Measurements from ENCODE around the gene EPS8.

EPS8 gene

DNA sequence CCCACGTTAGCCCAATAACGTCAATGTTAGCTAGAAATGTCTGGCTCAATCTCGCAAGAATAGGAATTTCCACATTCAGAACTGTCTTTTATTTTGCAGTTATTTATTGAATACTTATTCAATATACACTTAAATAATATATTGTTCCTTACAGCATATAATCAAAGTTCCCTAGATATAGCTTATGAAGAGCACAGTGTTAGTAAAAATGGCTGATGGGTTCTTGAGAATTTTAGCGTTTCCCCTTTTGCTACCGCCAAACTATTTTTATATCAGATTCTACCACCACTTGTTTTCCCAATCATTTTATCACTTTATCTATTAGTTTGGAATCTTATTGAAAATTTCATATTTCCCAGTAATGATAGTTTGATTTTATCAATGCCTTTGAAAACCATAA, 12.7 kb downstream of the EPS8 start:
- Histone ChIP-seq H3K4ac (ENCODE audit: low read length) (no peak overlapping the region), H4K8ac (ENCODE audit: low read depth, low read length) (no peak overlapping the region), H2BK5ac (ENCODE audit: low read length) (no peak overlapping the region), H2AK5ac (ENCODE audit: low read depth, low read length) (no peak overlapping the region), H2AFZ (ENCODE audit: low read length) (no peak overlapping the region), H3K79me1 (ENCODE audit: low read depth, low read length) (no peaks in the 10 kb centered on the region), H3K36me3 (replicated peaks in 1 of 2; ENCODE audit: control insufficient read depth in 2 of 2, insufficient read depth in 2 of 2, low read length in 2 of 2) (no peaks in the 10 kb centered on the region), H3K27ac (replicated peaks; ENCODE audit: low read length) (no peak overlapping the region), H3K23ac (ENCODE audit: low read depth, low read length, poor library complexity) (no peak overlapping the region), H2BK120ac (ENCODE audit: low read depth, low read length) (no peak overlapping the region), H3K4me3 (ENCODE audit: low read length in 2 of 2) (no peak overlapping the region), H3K14ac (ENCODE audit: low read length) (no peak overlapping the region), H3K9ac (ENCODE audit: low read depth, low read length, poor library complexity) (no peak overlapping the region), H3K18ac (ENCODE audit: low read length) (no peak overlapping the region), H2BK15ac (ENCODE audit: low read length) (no peak overlapping the region), H3K27me3 (ENCODE audit: control insufficient read depth in 3 of 3, insufficient read depth in 3 of 3, low read depth in 1 of 3, low read length in 3 of 3) (no peaks in the 10 kb centered on the region), H3K9me3 (replicated peaks in 1 of 2; ENCODE audit: control insufficient read depth in 2 of 2, insufficient read depth in 1 of 2, low read depth in 1 of 2, low read length in 2 of 2) (no peaks in the 10 kb centered on the region), H3K4me1 (ENCODE audit: control insufficient read depth in 2 of 2, insufficient read depth in 1 of 2, low read depth in 1 of 2, low read length in 2 of 2) (peaks cover 5 to 14% of the 10 kb centered on the region in 2 donors), H3K4me2 (ENCODE audit: insufficient read depth, low read length, poor library complexity, severe bottlenecking) (no peak overlapping the region), H4K91ac (ENCODE audit: low read depth, low read length, poor library complexity) (no peak overlapping the region), H2BK12ac (ENCODE audit: low read length) (no peak overlapping the region)
- no CpG with 5 or more reads among the region's 5 CpGs for WGBS, 2 donors (ENCODE audit: extremely low coverage in 2 of 2, insufficient read length in 2 of 2, insufficient replicate concordance in 1 of 2)
- no peak for DNase-seq (ENCODE audit: low spot score)

DNA sequence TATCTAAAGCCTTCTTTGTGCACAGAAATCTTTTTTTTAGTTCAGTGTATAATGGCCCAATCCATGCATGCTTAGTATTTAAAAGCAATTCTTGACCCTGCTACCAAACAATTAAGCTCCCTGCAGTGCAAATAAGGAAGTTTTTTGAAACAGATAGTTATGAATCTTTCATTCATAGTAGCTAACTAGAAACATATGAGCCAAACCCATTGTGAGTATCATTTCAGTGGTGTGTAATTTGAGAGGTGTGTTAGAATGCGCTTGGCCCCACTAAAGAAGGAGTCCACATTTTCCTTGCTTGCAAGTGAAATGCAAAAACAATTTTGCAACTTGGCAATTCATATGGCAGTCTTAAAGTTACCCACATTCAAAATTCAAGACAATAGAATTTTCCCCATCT, 14.4 kb downstream of the EPS8 start:
- Histone ChIP-seq H2BK120ac (ENCODE audit: low read depth, low read length) (no peak overlapping the region), H3K36me3 (replicated peaks in 1 of 2; ENCODE audit: control insufficient read depth in 2 of 2, insufficient read depth in 2 of 2, low read length in 2 of 2) (no peaks in the 10 kb centered on the region), H2AK5ac (ENCODE audit: low read depth, low read length) (no peak overlapping the region), H3K27ac (replicated peaks; ENCODE audit: low read length) (no peak overlapping the region), H3K4me1 (ENCODE audit: control insufficient read depth in 2 of 2, insufficient read depth in 1 of 2, low read depth in 1 of 2, low read length in 2 of 2) (peaks cover 5 to 6% of the 10 kb centered on the region in 2 donors), H2AFZ (ENCODE audit: low read length) (no peak overlapping the region), H2BK5ac (ENCODE audit: low read length) (no peak overlapping the region), H3K4me3 (ENCODE audit: low read length in 2 of 2) (no peak overlapping the region), H2BK15ac (ENCODE audit: low read length) (no peak overlapping the region), H2BK12ac (ENCODE audit: low read length) (no peak overlapping the region), H3K18ac (ENCODE audit: low read length) (no peak overlapping the region), H3K23ac (ENCODE audit: low read depth, low read length, poor library complexity) (no peak overlapping the region), H3K9ac (ENCODE audit: low read depth, low read length, poor library complexity) (no peak overlapping the region), H3K4me2 (ENCODE audit: insufficient read depth, low read length, poor library complexity, severe bottlenecking) (no peak overlapping the region), H3K9me3 (replicated peaks in 1 of 2; ENCODE audit: control insufficient read depth in 2 of 2, insufficient read depth in 1 of 2, low read depth in 1 of 2, low read length in 2 of 2) (no peaks in the 10 kb centered on the region), H3K14ac (ENCODE audit: low read length) (no peak overlapping the region), H3K27me3 (ENCODE audit: control insufficient read depth in 3 of 3, insufficient read depth in 3 of 3, low read depth in 1 of 3, low read length in 3 of 3) (no peaks in the 10 kb centered on the region), H3K4ac (ENCODE audit: low read length) (no peak overlapping the region), H4K8ac (ENCODE audit: low read depth, low read length) (no peak overlapping the region), H4K91ac (ENCODE audit: low read depth, low read length, poor library complexity) (no peak overlapping the region), H3K79me1 (ENCODE audit: low read depth, low read length) (no peaks in the 10 kb centered on the region)
- WGBS, 2 donors (ENCODE audit: extremely low coverage in 2 of 2, insufficient read length in 2 of 2, insufficient replicate concordance in 1 of 2) = no CpG with 5 or more reads among the region's 1 CpG
- DNase-seq (ENCODE audit: low spot score) = no peak

DNA sequence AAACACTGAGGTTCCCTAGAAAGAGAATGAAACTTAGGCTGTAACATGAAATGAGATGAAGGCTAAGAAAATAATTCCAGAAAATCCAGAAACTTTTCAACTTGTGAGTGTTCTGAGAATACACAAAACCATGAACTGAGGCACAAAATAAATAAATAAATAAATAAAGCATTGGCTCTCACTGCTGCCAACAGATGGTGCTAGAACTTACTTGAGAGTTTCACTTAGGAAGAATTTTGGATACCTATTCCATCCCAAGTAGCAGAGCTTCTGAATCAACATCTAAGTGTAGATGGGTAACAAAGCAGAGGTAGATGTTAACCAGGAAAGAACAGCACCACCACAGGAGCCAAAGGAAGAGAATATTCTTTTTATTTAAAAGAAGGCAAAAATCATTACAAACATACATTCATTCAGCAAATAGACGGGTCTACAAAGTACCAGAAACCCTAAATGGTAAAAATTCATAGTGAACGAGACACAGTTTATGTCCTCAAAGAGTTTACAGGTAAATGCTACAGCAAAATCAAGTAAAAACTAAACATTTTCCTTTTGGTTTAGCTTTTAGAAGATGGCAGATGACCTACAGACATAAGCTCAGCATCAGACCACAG, 16.7 kb downstream of the EPS8 start:
- no peak for DNase-seq (ENCODE audit: low spot score)
- H3K14ac ChIP-seq (ENCODE audit: low read length) = no peak overlapping the region
- no peak overlapping the region for H2BK12ac ChIP-seq (ENCODE audit: low read length)
- H2BK5ac ChIP-seq (ENCODE audit: low read length) = no peak overlapping the region
- H3K4me1 ChIP-seq (ENCODE audit: control insufficient read depth in 2 of 2, insufficient read depth in 1 of 2, low read depth in 1 of 2, low read length in 2 of 2) = peaks cover 5 to 6% of the 10 kb centered on the region in 2 donors
- no peak overlapping the region for H3K4me2 ChIP-seq (ENCODE audit: insufficient read depth, low read length, poor library complexity, severe bottlenecking)
- H4K8ac ChIP-seq (ENCODE audit: low read depth, low read length) = no peak overlapping the region
- no peaks in the 10 kb centered on the region for H3K27me3 ChIP-seq (ENCODE audit: control insufficient read depth in 3 of 3, insufficient read depth in 3 of 3, low read depth in 1 of 3, low read length in 3 of 3)
- WGBS, 2 donors (ENCODE audit: extremely low coverage in 2 of 2, insufficient read length in 2 of 2, insufficient replicate concordance in 1 of 2) = no CpG with 5 or more reads among the region's 2 CpGs
- no peaks in the 10 kb centered on the region for H3K9me3 ChIP-seq (replicated peaks in 1 of 2; ENCODE audit: control insufficient read depth in 2 of 2, insufficient read depth in 1 of 2, low read depth in 1 of 2, low read length in 2 of 2)
- H3K9ac ChIP-seq (ENCODE audit: low read depth, low read length, poor library complexity) = no peak overlapping the region
- no peak overlapping the region for H3K4me3 ChIP-seq (ENCODE audit: low read length in 2 of 2)
- no peaks in the 10 kb centered on the region for H3K36me3 ChIP-seq (replicated peaks in 1 of 2; ENCODE audit: control insufficient read depth in 2 of 2, insufficient read depth in 2 of 2, low read length in 2 of 2)
- no peak overlapping the region for H2AK5ac ChIP-seq (ENCODE audit: low read depth, low read length)
- no peak overlapping the region for H2BK120ac ChIP-seq (ENCODE audit: low read depth, low read length)
- H2AFZ ChIP-seq (ENCODE audit: low read length) = no peak overlapping the region
- no peak overlapping the region for H3K23ac ChIP-seq (ENCODE audit: low read depth, low read length, poor library complexity)
- no peak overlapping the region for H3K4ac ChIP-seq (ENCODE audit: low read length)
- no peak overlapping the region for H3K18ac ChIP-seq (ENCODE audit: low read length)
- no peak overlapping the region for H2BK15ac ChIP-seq (ENCODE audit: low read length)
- H3K27ac ChIP-seq (replicated peaks; ENCODE audit: low read length) = no peak overlapping the region
- H3K79me1 ChIP-seq (ENCODE audit: low read depth, low read length) = no peaks in the 10 kb centered on the region
- H4K91ac ChIP-seq (ENCODE audit: low read depth, low read length, poor library complexity) = no peak overlapping the region

DNA sequence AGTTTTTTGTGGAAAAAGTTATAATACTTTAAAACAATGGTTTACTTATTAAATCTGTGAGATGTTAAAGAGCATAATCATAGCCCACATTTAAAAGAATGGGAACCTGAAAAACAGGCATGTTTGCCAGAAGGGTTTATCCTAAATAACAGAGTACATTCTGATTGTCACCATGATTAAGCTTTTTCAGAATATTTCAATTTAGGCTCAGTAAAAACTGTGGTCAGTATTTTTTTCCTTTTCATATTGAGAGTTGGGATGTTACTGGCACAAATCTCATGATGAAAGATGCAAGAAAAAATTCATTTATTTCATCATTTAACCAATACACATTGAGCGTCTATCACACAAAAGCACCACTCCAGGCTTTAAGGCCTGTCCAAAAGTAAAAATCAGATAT, 18.6 kb downstream of the EPS8 start:
- H3K9ac ChIP-seq (ENCODE audit: low read depth, low read length, poor library complexity) = no peak overlapping the region
- H2BK15ac ChIP-seq (ENCODE audit: low read length) = no peak overlapping the region
- no peak overlapping the region for H4K8ac ChIP-seq (ENCODE audit: low read depth, low read length)
- no peaks in the 10 kb centered on the region for H3K9me3 ChIP-seq (replicated peaks in 1 of 2; ENCODE audit: control insufficient read depth in 2 of 2, insufficient read depth in 1 of 2, low read depth in 1 of 2, low read length in 2 of 2)
- no peaks in the 10 kb centered on the region for H3K79me1 ChIP-seq (ENCODE audit: low read depth, low read length)
- no peak overlapping the region for H2AK5ac ChIP-seq (ENCODE audit: low read depth, low read length)
- no peak overlapping the region for H4K91ac ChIP-seq (ENCODE audit: low read depth, low read length, poor library complexity)
- no peak for DNase-seq (ENCODE audit: low spot score)
- H3K4me3 ChIP-seq (ENCODE audit: low read length in 2 of 2) = no peak overlapping the region
- no peak overlapping the region for H2BK12ac ChIP-seq (ENCODE audit: low read length)
- H3K18ac ChIP-seq (ENCODE audit: low read length) = no peak overlapping the region
- H3K4me2 ChIP-seq (ENCODE audit: insufficient read depth, low read length, poor library complexity, severe bottlenecking) = no peak overlapping the region
- no peak overlapping the region for H3K23ac ChIP-seq (ENCODE audit: low read depth, low read length, poor library complexity)
- no peak overlapping the region for H2BK5ac ChIP-seq (ENCODE audit: low read length)
- H2BK120ac ChIP-seq (ENCODE audit: low read depth, low read length) = no peak overlapping the region
- no peaks in the 10 kb centered on the region for H3K36me3 ChIP-seq (replicated peaks in 1 of 2; ENCODE audit: control insufficient read depth in 2 of 2, insufficient read depth in 2 of 2, low read length in 2 of 2)
- peaks cover 5 to 6% of the 10 kb centered on the region in 2 donors for H3K4me1 ChIP-seq (ENCODE audit: control insufficient read depth in 2 of 2, insufficient read depth in 1 of 2, low read depth in 1 of 2, low read length in 2 of 2)
- H3K27ac ChIP-seq (replicated peaks; ENCODE audit: low read length) = no peak overlapping the region
- H3K4ac ChIP-seq (ENCODE audit: low read length) = no peak overlapping the region
- no CpG with 5 or more reads among the region's 1 CpG for WGBS, 2 donors (ENCODE audit: extremely low coverage in 2 of 2, insufficient read length in 2 of 2, insufficient replicate concordance in 1 of 2)
- no peaks in the 10 kb centered on the region for H3K27me3 ChIP-seq (ENCODE audit: control insufficient read depth in 3 of 3, insufficient read depth in 3 of 3, low read depth in 1 of 3, low read length in 3 of 3)
- no peak overlapping the region for H2AFZ ChIP-seq (ENCODE audit: low read length)
- no peak overlapping the region for H3K14ac ChIP-seq (ENCODE audit: low read length)

All from neuronal stem cell (in vitro differentiated cells).